Upper lobe of right lung (tissue), 1 donor: ENCODE data around the gene FUT7. TPM values are rescaled to one million over a fixed set of nuclear protein-coding genes. Genes with fewer than 3 reads are reported as not detected.

Experiments used
- ATAC-seq: fragments of 200-7000 bp; cut with Tn5 transposase; one replicate; pipeline ENCODE4 v1.9.1; 2020; ENCODE audit warnings: mild to moderate bottlenecking, moderate library complexity
- DNase-seq: peaks from one replicate; pipeline ENCODE4 v3.0.0-alpha.2; 2020
- H3K27ac ChIP-seq: fragments of 200-600 bp; one replicate; pipeline ENCODE4 v1.8.0; 2022
- H3K27me3 ChIP-seq: fragments of 200-600 bp; one replicate; pipeline ENCODE4 v1.8.0; 2022; ENCODE audit warnings: mild to moderate bottlenecking
- H3K36me3 ChIP-seq: fragments of 200-600 bp; one replicate; pipeline ENCODE4 v1.8.0; 2022
- H3K4me1 ChIP-seq: fragments of 200-600 bp; one replicate; pipeline ENCODE4 v1.8.0; 2022
- H3K4me3 ChIP-seq: fragments of 200-600 bp; one replicate; pipeline ENCODE4 v1.8.0; 2022; ENCODE audit warnings: mild to moderate bottlenecking
- H3K9me3 ChIP-seq: fragments of 200-600 bp; one replicate; pipeline ENCODE4 v1.8.0; 2022
- intact Hi-C: fragments of 100-400 bp; cut with DNase I; formaldehyde crosslinking; loops from one replicate; pipeline ENCODE4 v1.11.0; 2022
- total RNA-seq: library from RNA; stranded (reverse); fragmentation: NEBNext Ultra II Directional; extraction: Animal tissue kit (Norgen Biotek cat#: 25700); gene quantifications from one replicate; pipeline ENCODE4 v1.2.1, GENCODE V29; 2021
- TF ChIP-seq, protein P1 (sequence below): fragments of 200-600 bp; IDR thresholded peaks from one replicate; pipeline ENCODE4 v1.8.0; 2022; ENCODE audit warnings: antibody characterized with exemption
- donor health status: DM: no; HTN: yes; CAD: no; lungs with severe emphysema.

The FUT7 gene
- total RNA-seq, 1 donor from 2014 or later, result 0.81 TPM

DNA sequence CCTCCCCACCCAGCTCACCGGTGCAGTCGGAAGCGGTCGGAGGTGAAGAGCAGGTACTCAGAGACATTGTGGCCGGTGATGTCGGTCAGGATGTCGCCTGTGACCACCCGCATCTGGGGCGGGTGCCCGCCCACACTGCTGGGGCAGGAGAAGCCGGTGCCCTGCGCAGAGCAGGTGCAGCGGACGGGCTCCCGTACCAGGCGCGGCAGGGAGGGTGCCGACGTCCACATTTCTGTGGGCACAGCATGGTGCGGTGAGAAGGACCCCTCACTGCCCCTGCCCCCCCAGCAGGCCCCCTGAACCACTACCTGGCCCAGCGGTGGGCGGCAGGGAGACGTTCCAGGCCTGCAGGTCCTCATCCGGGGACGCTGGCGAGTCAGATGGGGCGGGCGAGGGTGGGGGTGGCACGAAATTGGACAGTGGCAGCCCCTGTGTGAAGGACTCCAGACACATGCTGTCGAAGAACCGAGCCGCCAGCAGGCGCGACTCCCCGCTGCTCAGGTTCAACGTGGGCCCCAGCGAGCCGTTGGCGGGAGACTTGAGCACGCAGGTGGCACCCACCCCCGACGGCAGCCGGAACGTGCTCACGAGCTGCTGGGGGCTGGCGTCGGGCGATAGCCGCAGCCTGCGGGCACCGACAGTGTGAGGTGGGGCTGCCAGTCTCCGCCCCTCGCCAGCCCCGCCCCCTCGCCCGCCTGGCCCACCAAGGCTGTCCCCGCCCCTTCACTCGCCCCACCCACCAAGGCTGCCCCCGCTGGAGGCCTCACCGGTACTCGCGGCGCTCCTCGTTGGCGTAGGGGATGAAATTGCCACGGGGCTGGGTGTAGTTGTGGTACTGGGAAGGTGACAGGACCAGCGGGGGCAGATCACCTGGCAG, 19.0 kb downstream of the FUT7 start:
- no peak overlapping the region for H3K4me3 ChIP-seq
- H3K36me3 ChIP-seq, result peaks cover 11% of the 10 kb centered on the region
- no peak for ATAC-seq
- H3K27ac ChIP-seq, result no peak overlapping the region
- no peaks in the 10 kb centered on the region for H3K9me3 ChIP-seq
- no peaks in the 10 kb centered on the region for H3K27me3 ChIP-seq
- H3K4me1 ChIP-seq, result no peaks in the 10 kb centered on the region
- intact Hi-C loops, result no loop called here
- no peak for DNase-seq
- TF ChIP-seq, protein P1, sequence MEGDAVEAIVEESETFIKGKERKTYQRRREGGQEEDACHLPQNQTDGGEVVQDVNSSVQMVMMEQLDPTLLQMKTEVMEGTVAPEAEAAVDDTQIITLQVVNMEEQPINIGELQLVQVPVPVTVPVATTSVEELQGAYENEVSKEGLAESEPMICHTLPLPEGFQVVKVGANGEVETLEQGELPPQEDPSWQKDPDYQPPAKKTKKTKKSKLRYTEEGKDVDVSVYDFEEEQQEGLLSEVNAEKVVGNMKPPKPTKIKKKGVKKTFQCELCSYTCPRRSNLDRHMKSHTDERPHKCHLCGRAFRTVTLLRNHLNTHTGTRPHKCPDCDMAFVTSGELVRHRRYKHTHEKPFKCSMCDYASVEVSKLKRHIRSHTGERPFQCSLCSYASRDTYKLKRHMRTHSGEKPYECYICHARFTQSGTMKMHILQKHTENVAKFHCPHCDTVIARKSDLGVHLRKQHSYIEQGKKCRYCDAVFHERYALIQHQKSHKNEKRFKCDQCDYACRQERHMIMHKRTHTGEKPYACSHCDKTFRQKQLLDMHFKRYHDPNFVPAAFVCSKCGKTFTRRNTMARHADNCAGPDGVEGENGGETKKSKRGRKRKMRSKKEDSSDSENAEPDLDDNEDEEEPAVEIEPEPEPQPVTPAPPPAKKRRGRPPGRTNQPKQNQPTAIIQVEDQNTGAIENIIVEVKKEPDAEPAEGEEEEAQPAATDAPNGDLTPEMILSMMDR, result no peak

DNA sequence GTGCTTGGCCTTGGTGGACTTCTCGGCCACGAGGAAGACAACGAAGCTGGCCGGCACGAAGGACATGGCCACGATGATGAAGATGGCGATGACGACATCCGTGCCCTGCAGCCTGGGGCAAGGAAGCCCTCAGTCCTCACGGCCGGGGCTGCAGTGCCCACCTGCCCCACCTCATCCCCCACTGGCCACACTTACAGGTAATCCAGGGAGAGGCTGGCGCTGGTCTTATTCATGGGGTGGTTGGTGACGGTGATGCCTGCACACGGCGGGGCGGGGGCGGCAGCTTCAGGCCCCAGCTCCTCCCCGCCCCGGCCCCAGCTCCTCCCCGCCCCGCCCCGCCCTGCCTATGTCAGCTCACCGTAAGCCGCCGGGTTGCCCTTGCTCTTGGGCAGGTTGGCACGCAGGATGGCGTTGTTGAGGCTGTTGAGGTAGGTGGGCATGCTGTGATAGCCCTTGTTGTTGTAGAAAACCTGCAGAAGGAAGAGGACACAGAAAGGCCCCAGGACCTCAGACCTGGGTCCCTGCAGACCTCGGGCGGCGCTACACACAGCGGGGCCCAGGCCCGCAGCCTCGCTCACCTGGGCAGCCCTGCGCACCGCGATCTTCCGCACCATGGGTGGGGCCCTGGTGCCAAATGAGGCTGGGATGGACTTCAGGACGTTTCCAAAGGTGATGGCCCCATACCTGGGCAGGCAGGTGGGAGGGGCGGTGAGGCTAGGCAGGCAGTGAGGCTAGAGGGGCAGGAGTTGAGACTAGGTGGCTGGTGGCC, 19.8 kb downstream of the FUT7 start:
- Histone ChIP-seq H3K9me3 (no peaks in the 10 kb centered on the region), H3K27ac (no peak overlapping the region), H3K27me3 (no peaks in the 10 kb centered on the region), H3K4me1 (peaks cover 4% of the 10 kb centered on the region), H3K36me3 (peaks cover 11% of the 10 kb centered on the region), H3K4me3 (no peak overlapping the region)
- TF ChIP-seq, protein P1, result no peak
- ATAC-seq, result no peak
- DNase-seq, result no peak
- intact Hi-C loops, result no loop called here

DNA sequence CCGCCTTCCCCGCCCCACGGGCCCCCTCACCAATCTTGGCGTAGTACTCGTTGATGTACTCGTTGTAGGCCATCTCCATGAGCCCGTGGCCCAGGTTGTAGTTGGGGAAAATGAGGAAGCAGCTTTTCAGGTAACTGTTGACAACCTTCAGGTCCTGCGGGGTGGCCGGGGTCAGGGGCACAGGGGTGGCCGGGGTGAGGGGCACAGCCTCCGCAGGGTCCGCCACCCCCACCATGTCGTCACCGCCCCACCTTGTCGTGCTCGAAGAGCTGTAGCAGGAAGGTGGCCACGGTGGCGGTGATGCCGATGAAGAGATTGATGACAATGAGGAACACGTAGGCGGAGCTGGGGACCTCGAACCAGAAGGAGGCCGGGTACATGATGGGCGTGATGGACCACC, 20.7 kb downstream of the FUT7 start:
- Histone ChIP-seq H3K27me3 (no peaks in the 10 kb centered on the region), H3K4me1 (peaks cover 5% of the 10 kb centered on the region), H3K4me3 (no peak overlapping the region), H3K9me3 (no peaks in the 10 kb centered on the region), H3K27ac (no peak overlapping the region), H3K36me3 (peaks cover 8% of the 10 kb centered on the region)
- intact Hi-C loops, result no loop called here
- DNase-seq (no peak), ATAC-seq (no peak)
- TF ChIP-seq, protein P1, result no peak

DNA sequence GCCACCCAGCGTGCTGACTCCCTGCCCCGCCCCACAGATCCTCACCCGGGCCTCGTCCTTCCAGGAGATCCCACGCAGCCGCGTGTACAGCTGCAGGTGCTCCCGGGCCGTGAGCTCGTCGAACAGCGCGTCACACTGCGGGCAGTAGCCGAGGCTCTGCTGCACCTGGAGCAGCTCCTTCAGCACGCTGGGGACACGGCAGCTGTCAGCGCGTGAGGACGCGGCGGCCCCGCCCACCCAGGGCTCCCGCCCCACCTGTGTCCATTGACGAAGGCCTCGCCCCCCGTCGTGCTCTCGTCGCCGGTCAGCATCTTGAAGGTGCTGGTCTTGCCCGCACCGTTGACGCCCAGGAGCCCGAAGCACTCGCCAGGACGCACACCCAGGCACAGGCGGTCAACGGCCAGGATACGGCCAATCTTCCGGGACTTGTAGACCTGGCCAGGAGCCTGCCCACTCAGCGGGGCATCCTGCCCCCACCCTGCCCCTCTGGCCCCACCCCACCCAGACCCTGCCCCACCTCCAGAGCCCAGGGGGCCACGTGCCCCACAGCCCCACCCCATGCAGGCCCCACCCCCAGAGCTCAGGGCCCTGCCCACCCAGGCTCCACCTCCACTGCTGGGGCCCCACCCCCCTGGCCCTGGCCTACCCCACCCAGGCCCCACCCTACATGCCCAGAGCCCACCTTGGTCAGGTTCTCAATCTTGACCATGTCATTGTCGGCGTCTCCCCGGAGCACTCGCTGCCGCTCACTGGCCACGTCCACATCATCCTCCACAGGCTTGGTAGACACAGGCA, 21.8 kb downstream of the FUT7 start:
- H3K27ac ChIP-seq, result no peak overlapping the region

DNA sequence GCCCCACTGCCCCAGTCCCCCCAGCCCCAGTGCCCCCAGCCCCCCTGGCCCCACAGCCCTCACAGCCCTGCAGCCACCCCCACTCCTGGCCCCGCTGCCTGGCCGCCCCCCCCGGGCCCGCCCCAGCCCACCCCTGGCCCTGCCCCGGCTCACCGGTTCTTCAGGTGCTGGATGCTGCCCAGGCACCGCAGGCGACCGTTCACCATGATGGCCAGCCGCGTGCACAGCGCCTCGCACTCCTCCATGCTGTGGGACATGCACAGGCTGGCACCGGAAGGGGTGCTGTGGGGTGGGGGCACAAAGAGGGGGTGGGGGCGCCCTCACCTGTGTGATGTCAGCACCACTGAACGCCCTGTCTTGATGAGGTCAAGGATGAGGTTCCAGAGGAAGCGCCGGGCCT, 22.7 kb downstream of the FUT7 start:
- intact Hi-C loops, result no loop called here
- Histone ChIP-seq H3K27ac (no peak overlapping the region), H3K4me3 (no peak overlapping the region), H3K9me3 (no peaks in the 10 kb centered on the region), H3K4me1 (peaks cover 5% of the 10 kb centered on the region), H3K36me3 (no peaks in the 10 kb centered on the region), H3K27me3 (no peaks in the 10 kb centered on the region)
- TF ChIP-seq, protein P1, result no peak
- ATAC-seq, result no peak
- no peak for DNase-seq

More for the DNA sequence above, 21.8 kb downstream of the FUT7 start:
- Histone ChIP-seq H3K4me3 (no peak overlapping the region), H3K9me3 (no peaks in the 10 kb centered on the region), H3K4me1 (peaks cover 5% of the 10 kb centered on the region), H3K27me3 (no peaks in the 10 kb centered on the region), H3K36me3 (no peaks in the 10 kb centered on the region)
- TF ChIP-seq, protein P1, result no peak
- no peak for ATAC-seq
- DNase-seq, result no peak
- intact Hi-C loops, result no loop called here
